ENCODE data around the gene NSMCE1. TPM values are rescaled to one million over a fixed set of nuclear protein-coding genes. Genes with fewer than 3 reads are reported as not detected.
A peak's percentile ranks its signal among the peaks of the same experiment; 100 is the strongest.

NSMCE1 gene
- total RNA-seq, 1 experiment from 2014 or later = 19.3 TPM

DNA sequence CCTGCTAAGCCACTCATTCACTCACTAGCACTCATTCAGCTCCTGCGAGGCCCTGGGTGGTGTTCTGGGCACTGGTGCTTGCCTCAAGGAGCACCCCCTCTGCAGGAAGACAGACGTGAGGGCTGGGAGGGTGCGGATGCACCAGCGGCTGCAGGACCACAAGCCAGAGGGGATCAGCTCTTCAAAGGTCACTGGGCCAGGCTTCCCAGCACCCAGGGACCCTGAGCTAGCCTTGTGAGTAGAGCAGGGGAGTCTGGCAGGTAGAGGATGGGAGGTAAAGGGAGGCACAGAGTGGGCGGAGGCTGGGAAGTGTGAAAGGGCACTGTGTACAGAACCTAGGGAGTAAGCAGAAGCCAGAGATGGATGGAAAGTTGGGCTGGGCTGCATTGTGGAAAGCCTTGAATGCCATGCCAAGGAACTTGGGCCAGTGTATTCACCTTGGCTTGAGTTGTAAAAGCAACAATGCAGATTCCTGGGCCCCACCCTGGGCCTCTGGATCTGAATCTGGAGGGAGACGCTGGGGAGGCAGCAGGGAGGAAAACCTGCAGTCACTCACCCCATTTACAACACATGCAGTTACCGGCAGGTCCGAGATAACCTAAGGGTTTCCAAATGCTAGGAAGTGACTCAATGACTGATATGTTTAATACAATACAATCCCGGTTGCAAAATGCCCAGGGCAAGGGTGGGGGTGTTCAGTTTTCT is 46.9 kb upstream of the NSMCE1 start:
- Histone ChIP-seq H2BK120ac (ENCODE audit: low read depth, low read length, poor library complexity, severe bottlenecking) (no peak overlapping the region), H2AFZ (ENCODE audit: low read length) (no peak overlapping the region), H3K27me3 (ENCODE audit: insufficient read depth, low read length) (no peaks in the 10 kb centered on the region), H3K79me1 (ENCODE audit: insufficient read depth, low read depth, low read length, poor library complexity, severe bottlenecking) (no peaks in the 10 kb centered on the region), H2BK5ac (ENCODE audit: insufficient read length, low read length) (no peak overlapping the region), H3K9me3 (ENCODE audit: control insufficient read depth, low read depth, low read length) (no peaks in the 10 kb centered on the region), H3K4me1 (ENCODE audit: insufficient read depth, low read length) (peaks cover 7% of the 10 kb centered on the region; the same call in 1 of the 2 replicates), H2AK5ac (ENCODE audit: insufficient read length, low read length) (no peak overlapping the region), H3K9ac (ENCODE audit: extremely low read depth, insufficient read length, low read length) (no peak overlapping the region), H3K4me2 (ENCODE audit: insufficient read depth, insufficient read length, low read length) (no peak overlapping the region), H4K91ac (ENCODE audit: insufficient read length, low read depth, low read length) (no peak overlapping the region), H4K20me1 (ENCODE audit: control insufficient read depth, insufficient read depth, insufficient read length) (peaks cover 2% of the 10 kb centered on the region), H3K23ac (ENCODE audit: insufficient read length, low read depth, low read length) (no peak overlapping the region), H3K27ac (ENCODE audit: insufficient read length, low read depth, low read length) (no peak overlapping the region), H3K56ac (ENCODE audit: insufficient read length, low read depth, low read length) (no peak overlapping the region), H2BK20ac (ENCODE audit: low read depth, low read length, poor library complexity, severe bottlenecking) (no peak overlapping the region), H2BK12ac (ENCODE audit: insufficient read length, low read depth, low read length) (no peak overlapping the region), H3K18ac (ENCODE audit: insufficient read length, low read depth, low read length) (no peak overlapping the region), H4K8ac (replicated peaks; ENCODE audit: insufficient read length, low read depth, low read length) (no peak overlapping the region), H4K5ac (ENCODE audit: insufficient read length, low read depth, low read length) (no peak overlapping the region), H3K14ac (ENCODE audit: insufficient read depth, low read length) (no peak overlapping the region), H3T11ph (ENCODE audit: low read length) (no peak overlapping the region), H2BK15ac (ENCODE audit: low read depth, low read length) (no peak overlapping the region), H3K4ac (ENCODE audit: low read depth, low read length) (no peak overlapping the region), H3K23me2 (ENCODE audit: insufficient read length, low read depth, low read length, poor library complexity, severe bottlenecking) (peaks cover 10% of the 10 kb centered on the region), H3K79me2 (ENCODE audit: insufficient read depth, low read length) (peaks cover 2% of the 10 kb centered on the region; the same call in 1 of the 2 replicates)
- Mint-ChIP-seq H3K27me3 (ENCODE audit: low read depth) (peaks cover 28% of the 10 kb centered on the region), H3K4me1 (peaks cover 20 to 40% of the 10 kb centered on the region in 2 experiments), H3K36me3 (ENCODE audit: insufficient read depth in 1 of 3, low read depth in 3 of 3) (no peaks in the 10 kb centered on the region), H3K4me3 (peak overlapping the region; percentile 81 to 93), H3K9me3 (no peaks in the 10 kb centered on the region; a peak in 1 of 5 replicates), H3K27ac (peak overlapping the region in 1 of 3 experiments; percentile 7; a peak in 2 of 7 replicates)
- WGBS (ENCODE audit: extremely low coverage, insufficient read length, low lambda C conversion rate) = no CpG with 5 or more reads among the region's 9 CpGs
- peak; percentile 57 for DNase-seq
- TF ChIP-seq, protein P1, sequence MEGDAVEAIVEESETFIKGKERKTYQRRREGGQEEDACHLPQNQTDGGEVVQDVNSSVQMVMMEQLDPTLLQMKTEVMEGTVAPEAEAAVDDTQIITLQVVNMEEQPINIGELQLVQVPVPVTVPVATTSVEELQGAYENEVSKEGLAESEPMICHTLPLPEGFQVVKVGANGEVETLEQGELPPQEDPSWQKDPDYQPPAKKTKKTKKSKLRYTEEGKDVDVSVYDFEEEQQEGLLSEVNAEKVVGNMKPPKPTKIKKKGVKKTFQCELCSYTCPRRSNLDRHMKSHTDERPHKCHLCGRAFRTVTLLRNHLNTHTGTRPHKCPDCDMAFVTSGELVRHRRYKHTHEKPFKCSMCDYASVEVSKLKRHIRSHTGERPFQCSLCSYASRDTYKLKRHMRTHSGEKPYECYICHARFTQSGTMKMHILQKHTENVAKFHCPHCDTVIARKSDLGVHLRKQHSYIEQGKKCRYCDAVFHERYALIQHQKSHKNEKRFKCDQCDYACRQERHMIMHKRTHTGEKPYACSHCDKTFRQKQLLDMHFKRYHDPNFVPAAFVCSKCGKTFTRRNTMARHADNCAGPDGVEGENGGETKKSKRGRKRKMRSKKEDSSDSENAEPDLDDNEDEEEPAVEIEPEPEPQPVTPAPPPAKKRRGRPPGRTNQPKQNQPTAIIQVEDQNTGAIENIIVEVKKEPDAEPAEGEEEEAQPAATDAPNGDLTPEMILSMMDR (conservative IDR thresholded peaks at IDR 0.05) = peak; percentile 17; the same call in 1 of the 3 replicates

Measured in H9 (cell line).